Fibroblast of lung (primary cell): ENCODE data around the gene SLC23A3. TPM values are rescaled to one million over a fixed set of nuclear protein-coding genes. Genes with fewer than 3 reads are reported as not detected.

Experiments used
- DNase-seq, 2 donors: peaks; one replicate each; pipeline versions ENCODE4 v3.0.0 to v3.0.0-alpha.2; 2010; ENCODE audit warnings: low read depth in 2 of 2
- H2AFZ ChIP-seq: 2 replicates; pipeline ENCODE4 v1.5.1; 2012; ENCODE audit warnings: low read length, control low read depth, inconsistent platforms
- H3K27ac ChIP-seq: 2 replicates; pipeline ENCODE4 v1.5.1; 2011; ENCODE audit warnings: low read length, control low read depth; ENCODE audit not compliant: insufficient read depth
- H3K27me3 ChIP-seq: 2 replicates; pipeline ENCODE4 v1.5.1; 2011; ENCODE audit warnings: mild to moderate bottlenecking, low read length; ENCODE audit not compliant: control insufficient read depth, insufficient read depth
- H3K36me3 ChIP-seq: 2 replicates; pipeline ENCODE4 v1.5.1; 2011; ENCODE audit warnings: low read length; ENCODE audit not compliant: control insufficient read depth, insufficient read depth
- H3K4me1 ChIP-seq: 2 replicates; pipeline ENCODE4 v1.5.1; 2011; ENCODE audit warnings: low read length; ENCODE audit not compliant: control insufficient read depth, insufficient read depth; ENCODE audit errors: extremely low read depth
- H3K4me2 ChIP-seq: 2 replicates; pipeline ENCODE4 v1.5.1; 2011; ENCODE audit warnings: low read length, control low read depth; ENCODE audit not compliant: insufficient read depth; ENCODE audit errors: extremely low read depth
- H3K4me3 ChIP-seq, 4 experiments: fragments of 200-600 bp in 1 of 4; sonication (generic) in 1 of 4; replicated peaks in 1 of 4; 2 replicates each; pipeline ENCODE4 v1.5.1; 2011 to 2016; ENCODE audit warnings: low read length in 4 of 4, low read depth in 3 of 4, mild to moderate bottlenecking in 3 of 4, control low read depth in 2 of 4, inconsistent platforms in 1 of 4, mixed read lengths in 1 of 4; ENCODE audit not compliant: insufficient read depth in 1 of 4; ENCODE audit errors: control extremely low read depth in 1 of 4
- H3K79me2 ChIP-seq: 2 replicates; pipeline ENCODE4 v1.5.1; 2012; ENCODE audit warnings: mild to moderate bottlenecking, low read length, inconsistent platforms; ENCODE audit not compliant: control insufficient read depth, insufficient read depth
- H3K9ac ChIP-seq: 2 replicates; pipeline ENCODE4 v1.5.1; 2011; ENCODE audit warnings: mild to moderate bottlenecking, low read length, control low read depth; ENCODE audit not compliant: insufficient read depth
- H3K9me3 ChIP-seq: 2 replicates; pipeline ENCODE4 v1.5.1; 2012; ENCODE audit warnings: low read depth, low read length; ENCODE audit not compliant: control insufficient read depth, insufficient read depth
- H4K20me1 ChIP-seq: 2 replicates; pipeline ENCODE4 v1.5.1; 2011; ENCODE audit warnings: low read length; ENCODE audit not compliant: control insufficient read depth, insufficient read depth; ENCODE audit errors: extremely low read depth
- EZH2 ChIP-seq: IDR thresholded peaks from 2 replicates; pipeline ENCODE4 v1.5.1; 2012; ENCODE audit warnings: low read length, control low read depth, mild to moderate bottlenecking; ENCODE audit errors: missing control alignments
- polyA plus RNA-seq, 2 donors: library from polyadenylated mRNA; depleted of rRNA in 1 of 2; stranded (reverse) in 1 of 2; unstranded in 1 of 2; fragments of >200 nt; gene quantifications; 2 replicates each; pipeline ENCODE4 v1.2.1, GENCODE V29; 2011 to 2012; ENCODE audit warnings: missing spikeins in 1 of 2
- total RNA-seq: library from RNA; depleted of rRNA; stranded (reverse); fragments of >200 nt; gene quantifications from 2 replicates; pipeline ENCODE4 v1.2.1, GENCODE V29; 2014
- TF ChIP-seq, protein P1 (sequence below), 2 donors: IDR thresholded peaks in 1 of 2; conservative IDR thresholded peaks in 1 of 2; 1 replicate in 1 of 2; 2 replicates in 1 of 2; pipeline ENCODE4 v1.5.1; 2011 to 2012; ENCODE audit warnings: low read length in 2 of 2, control low read depth in 1 of 2, inconsistent platforms in 1 of 2, low read depth in 1 of 2, mild to moderate bottlenecking in 1 of 2

Gene SLC23A3
- total and polyA plus RNA-seq, 2 donors (not counting 1 experiment from before 2014, with no cell fraction given): 0.52 to 2.5 TPM

DNA sequence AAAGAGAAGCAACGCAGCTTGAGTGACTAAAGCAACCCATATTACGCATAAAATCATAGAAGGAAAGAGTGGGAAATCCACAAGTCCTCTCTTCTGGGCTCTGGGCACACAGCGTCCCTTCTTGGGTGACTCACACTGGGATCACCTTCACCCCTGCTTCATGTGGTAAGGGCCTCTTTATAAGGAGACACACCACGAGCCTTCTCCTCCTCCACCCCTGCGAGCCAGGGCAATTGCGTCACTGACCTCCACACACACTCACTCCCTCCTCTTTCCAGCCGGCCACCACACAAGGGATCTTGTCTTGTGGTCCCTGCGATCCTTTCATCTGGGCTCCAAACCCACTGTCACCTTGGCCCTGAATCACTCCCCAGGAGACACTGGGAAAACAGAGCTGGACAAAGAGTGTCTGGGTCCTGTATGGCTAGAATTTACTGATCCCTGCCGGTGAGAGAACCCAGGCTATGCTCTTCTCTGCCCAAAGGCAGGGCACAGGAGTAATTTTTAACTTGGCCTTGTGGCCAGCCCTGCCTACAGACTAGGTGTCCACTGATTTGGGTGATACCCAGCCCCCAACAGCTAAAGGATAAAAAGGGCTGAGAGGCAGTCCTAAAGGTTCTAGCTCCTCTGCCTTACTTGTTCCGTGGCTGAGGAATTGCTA, 44.5 kb downstream of the SLC23A3 start:
- peaks cover 6% of the 10 kb centered on the region for H3K4me1 ChIP-seq
- no peaks in the 10 kb centered on the region for H3K79me2 ChIP-seq
- H3K27me3 ChIP-seq: no peaks in the 10 kb centered on the region
- H4K20me1 ChIP-seq: no peaks in the 10 kb centered on the region
- no peak overlapping the region for H2AFZ ChIP-seq
- H3K4me2 ChIP-seq: peak overlapping the region; percentile 29
- H3K36me3 ChIP-seq: no peaks in the 10 kb centered on the region
- TF ChIP-seq EZH2: no peak
- TF ChIP-seq, protein P1, sequence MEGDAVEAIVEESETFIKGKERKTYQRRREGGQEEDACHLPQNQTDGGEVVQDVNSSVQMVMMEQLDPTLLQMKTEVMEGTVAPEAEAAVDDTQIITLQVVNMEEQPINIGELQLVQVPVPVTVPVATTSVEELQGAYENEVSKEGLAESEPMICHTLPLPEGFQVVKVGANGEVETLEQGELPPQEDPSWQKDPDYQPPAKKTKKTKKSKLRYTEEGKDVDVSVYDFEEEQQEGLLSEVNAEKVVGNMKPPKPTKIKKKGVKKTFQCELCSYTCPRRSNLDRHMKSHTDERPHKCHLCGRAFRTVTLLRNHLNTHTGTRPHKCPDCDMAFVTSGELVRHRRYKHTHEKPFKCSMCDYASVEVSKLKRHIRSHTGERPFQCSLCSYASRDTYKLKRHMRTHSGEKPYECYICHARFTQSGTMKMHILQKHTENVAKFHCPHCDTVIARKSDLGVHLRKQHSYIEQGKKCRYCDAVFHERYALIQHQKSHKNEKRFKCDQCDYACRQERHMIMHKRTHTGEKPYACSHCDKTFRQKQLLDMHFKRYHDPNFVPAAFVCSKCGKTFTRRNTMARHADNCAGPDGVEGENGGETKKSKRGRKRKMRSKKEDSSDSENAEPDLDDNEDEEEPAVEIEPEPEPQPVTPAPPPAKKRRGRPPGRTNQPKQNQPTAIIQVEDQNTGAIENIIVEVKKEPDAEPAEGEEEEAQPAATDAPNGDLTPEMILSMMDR (conservative IDR thresholded peaks at IDR 0.05 in 1 of 2, IDR thresholded peaks at IDR 0.05 in 1 of 2; ENCODE audit: low read depth in 1 of 2, low read length in 2 of 2): no peak
- H3K4me3 ChIP-seq: no peak overlapping the region
- peak overlapping the region; percentile 29 for H3K27ac ChIP-seq
- H3K9ac ChIP-seq: no peak overlapping the region
- DNase-seq: peak; percentile 98 to 99
- no peaks in the 10 kb centered on the region for H3K9me3 ChIP-seq

DNA sequence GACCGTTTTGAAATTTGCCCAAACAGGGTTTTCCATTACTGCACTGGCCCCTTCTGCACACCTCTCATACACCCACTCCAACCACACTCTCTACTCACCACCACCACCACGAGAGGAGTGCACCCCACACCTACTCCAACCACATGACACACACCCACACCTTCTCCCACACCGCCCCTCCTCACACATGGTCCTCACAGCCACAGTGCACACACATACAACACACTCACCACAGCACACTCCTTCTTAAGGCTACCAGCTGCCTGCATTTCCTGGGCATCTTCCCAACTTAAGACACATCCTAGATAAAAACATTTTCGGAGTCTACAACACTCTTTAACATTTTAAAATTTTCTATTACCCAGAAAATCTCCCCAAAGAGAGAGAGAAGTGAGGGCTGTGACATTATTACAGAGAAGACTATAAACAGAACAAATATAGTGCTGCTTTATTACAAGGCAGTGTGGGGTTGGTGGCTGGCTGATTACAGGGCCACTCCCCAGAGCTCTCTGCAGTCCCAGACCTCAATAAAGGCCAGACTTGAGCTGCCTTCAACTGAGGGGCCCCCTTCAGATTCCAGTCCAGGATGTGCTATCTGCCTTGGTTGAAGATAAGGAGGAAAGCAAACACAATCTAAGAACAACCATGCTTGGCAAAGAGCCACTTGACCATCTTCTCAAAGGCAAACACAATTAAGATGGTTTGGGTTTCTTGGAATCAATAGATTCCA, 45.3 kb downstream of the SLC23A3 start:
- H3K9ac ChIP-seq: no peak overlapping the region
- H4K20me1 ChIP-seq: no peaks in the 10 kb centered on the region
- H2AFZ ChIP-seq: no peak overlapping the region
- peak; percentile 66 to 80 for DNase-seq
- H3K4me1 ChIP-seq: peaks cover 6% of the 10 kb centered on the region
- no peaks in the 10 kb centered on the region for H3K36me3 ChIP-seq
- peak overlapping the region in 1 of 4 experiments; percentile 5 for H3K4me3 ChIP-seq
- TF ChIP-seq, protein P1 (conservative IDR thresholded peaks at IDR 0.05 in 1 of 2, IDR thresholded peaks at IDR 0.05 in 1 of 2; ENCODE audit: low read depth in 1 of 2, low read length in 2 of 2): no peak
- TF ChIP-seq EZH2: no peak
- no peak overlapping the region for H3K27ac ChIP-seq
- H3K9me3 ChIP-seq: no peaks in the 10 kb centered on the region
- no peaks in the 10 kb centered on the region for H3K27me3 ChIP-seq
- no peaks in the 10 kb centered on the region for H3K79me2 ChIP-seq
- H3K4me2 ChIP-seq: no peak overlapping the region

DNA sequence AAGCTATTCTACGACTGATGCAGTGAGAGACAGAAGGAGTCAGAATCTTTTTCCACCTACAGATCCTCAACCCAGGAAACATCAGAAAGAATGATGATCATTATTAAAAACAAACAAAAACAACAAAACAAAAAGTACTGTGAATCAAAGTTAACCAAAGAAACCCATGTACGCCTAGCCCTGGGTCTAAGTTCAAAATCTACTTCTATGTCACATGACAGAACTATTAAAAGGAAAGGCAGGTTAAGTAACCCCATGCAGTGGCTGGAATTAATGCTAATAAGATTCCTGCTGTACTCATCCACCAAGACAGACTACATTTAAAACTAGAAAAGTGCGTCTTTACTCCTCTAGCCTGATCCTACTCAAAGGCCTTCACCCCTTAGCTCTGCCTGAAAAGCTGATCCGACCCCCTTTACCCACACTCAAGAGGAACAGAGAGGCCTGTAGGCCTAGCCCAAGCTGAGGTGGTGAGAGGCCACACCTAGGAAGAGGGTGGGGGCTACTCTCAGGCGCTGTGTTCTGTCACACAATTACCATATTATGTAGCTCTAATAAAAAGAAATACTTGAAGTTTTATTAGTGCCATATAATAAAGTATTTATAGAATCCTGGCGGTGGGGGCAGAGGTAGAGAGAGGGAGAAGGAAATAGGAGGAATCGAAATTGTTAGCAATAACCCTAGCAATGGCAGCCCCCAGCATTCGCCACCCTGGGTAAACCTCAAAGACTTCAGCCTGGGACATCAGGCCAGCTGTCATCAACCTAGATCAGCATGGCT, 46.3 kb downstream of the SLC23A3 start:
- no peak overlapping the region for H3K9ac ChIP-seq
- no peak for TF ChIP-seq EZH2
- TF ChIP-seq, protein P1 (conservative IDR thresholded peaks at IDR 0.05 in 1 of 2, IDR thresholded peaks at IDR 0.05 in 1 of 2; ENCODE audit: low read depth in 1 of 2, low read length in 2 of 2): no peak
- no peak overlapping the region for H3K27ac ChIP-seq
- DNase-seq: no peak
- no peaks in the 10 kb centered on the region for H3K36me3 ChIP-seq
- H4K20me1 ChIP-seq: no peaks in the 10 kb centered on the region
- H3K4me3 ChIP-seq: no peak overlapping the region
- H3K4me2 ChIP-seq: no peak overlapping the region
- H2AFZ ChIP-seq: no peak overlapping the region
- peaks cover 6% of the 10 kb centered on the region for H3K4me1 ChIP-seq
- no peaks in the 10 kb centered on the region for H3K9me3 ChIP-seq
- no peaks in the 10 kb centered on the region for H3K27me3 ChIP-seq
- H3K79me2 ChIP-seq: no peaks in the 10 kb centered on the region
